Adipocyte (in vitro differentiated cells): ENCODE data around the gene NAV2.

Source experiments
- DNase-seq: peaks from one replicate; pipeline ENCODE4 v3.0.0-alpha.2; 2015; ENCODE audit warnings: low read depth
- H3K27me3 ChIP-seq: replicated peaks from 2 replicates; pipeline ENCODE4 v1.7.0; 2013; ENCODE audit warnings: mild to moderate bottlenecking, low read length, moderate library complexity; ENCODE audit not compliant: control insufficient read depth, insufficient read depth
- H3K36me3 ChIP-seq: 2 replicates; pipeline ENCODE4 v1.7.0; 2013; ENCODE audit warnings: low read length, mild to moderate bottlenecking, moderate library complexity; ENCODE audit not compliant: control insufficient read depth, insufficient read depth, severe bottlenecking
- H3K4me1 ChIP-seq: 2 replicates; pipeline ENCODE4 v1.7.0; 2013; ENCODE audit warnings: mild to moderate bottlenecking, low read length, moderate library complexity; ENCODE audit not compliant: control insufficient read depth, insufficient read depth
- H3K4me3 ChIP-seq: 2 replicates; pipeline ENCODE4 v1.7.0; 2013; ENCODE audit warnings: mild to moderate bottlenecking, low read length, moderate library complexity
- H3K9ac ChIP-seq: 2 replicates; pipeline ENCODE4 v1.7.0; 2013; ENCODE audit warnings: mild to moderate bottlenecking, low read length, moderate library complexity
- H3K9me3 ChIP-seq: 2 replicates; pipeline ENCODE4 v1.7.0; 2013; ENCODE audit warnings: mild to moderate bottlenecking, low read length, moderate library complexity; ENCODE audit not compliant: control insufficient read depth

Gene NAV2

DNA sequence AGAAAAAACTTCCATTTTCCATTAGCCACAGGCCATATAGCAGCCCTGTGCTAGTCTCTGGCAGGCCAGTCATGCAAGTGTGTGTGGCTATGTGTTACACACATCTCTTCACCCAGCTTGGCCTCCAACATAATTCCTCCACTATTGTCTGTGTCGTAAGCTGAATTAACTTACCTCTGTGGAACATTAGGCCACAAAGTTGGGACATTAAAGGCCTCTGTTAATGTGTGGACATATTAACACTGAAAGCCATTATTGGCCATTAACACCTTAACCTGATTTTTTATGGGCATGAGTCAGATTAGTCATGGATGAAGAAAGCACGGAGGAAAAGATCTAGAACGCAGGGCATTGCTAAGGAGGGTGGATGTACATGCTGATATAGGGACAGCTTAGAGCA lies 347.5 kb downstream of the NAV2 start:
- no peak overlapping the region for H3K4me3 ChIP-seq
- no peaks in the 10 kb centered on the region for H3K9me3 ChIP-seq
- H3K36me3 ChIP-seq: peaks cover 93% of the 10 kb centered on the region
- no peaks in the 10 kb centered on the region for H3K27me3 ChIP-seq
- DNase-seq: no peak
- H3K4me1 ChIP-seq: peaks cover 26% of the 10 kb centered on the region
- no peak overlapping the region for H3K9ac ChIP-seq

DNA sequence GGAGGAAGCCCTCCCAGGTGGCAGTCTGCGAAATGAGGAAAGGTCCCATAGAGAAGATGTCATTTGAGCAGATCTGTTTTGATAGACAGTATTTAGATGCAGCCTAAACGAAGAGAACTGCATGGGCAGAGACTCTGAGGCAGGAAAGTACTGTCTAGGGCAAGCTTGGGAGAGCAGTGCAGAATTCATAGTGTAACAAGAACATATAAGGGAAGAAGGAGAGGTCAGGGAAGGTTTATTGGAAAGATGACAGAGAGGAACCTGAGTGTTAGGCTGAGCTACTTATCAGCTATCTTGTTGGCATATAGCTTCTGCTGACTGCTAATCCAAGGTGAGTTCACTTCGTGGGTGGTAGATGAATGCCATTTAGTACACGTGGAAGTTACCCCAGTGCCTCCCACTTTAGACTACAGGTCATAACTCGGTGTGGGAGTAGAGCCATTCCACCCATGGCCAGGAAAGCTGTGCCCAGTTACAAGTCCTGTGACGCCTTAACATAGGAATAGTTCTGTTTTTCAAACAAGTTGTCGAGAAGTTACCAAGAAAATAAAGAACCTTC lies 348.1 kb downstream of the NAV2 start:
- Histone ChIP-seq H3K27me3 (no peaks in the 10 kb centered on the region), H3K4me3 (no peak overlapping the region)
- no peak for DNase-seq

DNA sequence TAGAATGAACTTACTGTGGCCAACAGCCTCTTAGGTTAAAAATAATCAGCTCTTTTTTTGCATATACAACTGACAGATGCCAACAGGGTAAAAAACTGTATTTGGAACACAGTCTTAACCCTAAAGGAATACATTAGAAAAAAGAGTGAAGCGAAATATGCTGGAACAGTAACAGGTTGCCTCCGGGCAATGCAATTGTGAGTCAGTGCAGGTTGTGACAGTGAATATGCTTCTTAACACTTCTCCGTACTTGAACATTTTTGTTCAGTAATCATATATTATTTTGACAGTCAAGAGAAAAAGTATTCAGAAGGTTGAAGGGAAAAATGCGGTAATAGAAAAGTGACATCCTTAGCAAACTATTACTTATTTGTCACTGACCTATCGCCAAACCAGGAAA lies 349.1 kb downstream of the NAV2 start:
- Histone ChIP-seq H3K4me3 (no peak overlapping the region), H3K27me3 (no peaks in the 10 kb centered on the region), H3K9ac (no peak overlapping the region), H3K4me1 (peaks cover 17% of the 10 kb centered on the region), H3K36me3 (peaks cover 91% of the 10 kb centered on the region), H3K9me3 (no peaks in the 10 kb centered on the region)
- no peak for DNase-seq

More for the DNA sequence above, 348.1 kb downstream of the NAV2 start:
- no peak overlapping the region for H3K9ac ChIP-seq
- H3K36me3 ChIP-seq: peaks cover 93% of the 10 kb centered on the region
- H3K4me1 ChIP-seq: peaks cover 20% of the 10 kb centered on the region
- no peaks in the 10 kb centered on the region for H3K9me3 ChIP-seq

DNA sequence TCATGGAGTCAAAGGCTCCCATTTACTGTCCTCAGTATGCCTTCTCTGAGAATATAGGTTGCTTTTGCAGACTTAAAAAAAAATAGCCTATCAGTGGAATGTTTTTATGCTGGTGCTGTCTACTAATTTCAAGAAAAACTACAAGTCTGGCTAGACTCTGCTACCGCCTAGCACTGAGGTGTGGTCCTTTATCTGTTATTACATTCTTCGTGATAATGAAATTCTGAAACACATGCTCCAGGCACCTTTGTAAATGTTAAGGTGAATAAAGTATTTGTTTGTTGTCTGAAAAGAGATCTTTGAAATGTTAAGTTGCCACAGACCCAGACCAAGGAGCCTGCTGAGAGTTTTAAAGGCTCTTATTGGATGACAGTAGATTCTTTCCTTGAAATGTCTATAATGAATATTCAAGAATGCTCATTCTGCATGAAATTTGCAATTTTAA lies 352.3 kb downstream of the NAV2 start:
- no peak overlapping the region for H3K4me3 ChIP-seq
- DNase-seq: no peak
- H3K9ac ChIP-seq: no peak overlapping the region
- H3K4me1 ChIP-seq: peaks cover 4% of the 10 kb centered on the region
- H3K36me3 ChIP-seq: peaks cover 87% of the 10 kb centered on the region
- H3K9me3 ChIP-seq: no peaks in the 10 kb centered on the region
- no peaks in the 10 kb centered on the region for H3K27me3 ChIP-seq

DNA sequence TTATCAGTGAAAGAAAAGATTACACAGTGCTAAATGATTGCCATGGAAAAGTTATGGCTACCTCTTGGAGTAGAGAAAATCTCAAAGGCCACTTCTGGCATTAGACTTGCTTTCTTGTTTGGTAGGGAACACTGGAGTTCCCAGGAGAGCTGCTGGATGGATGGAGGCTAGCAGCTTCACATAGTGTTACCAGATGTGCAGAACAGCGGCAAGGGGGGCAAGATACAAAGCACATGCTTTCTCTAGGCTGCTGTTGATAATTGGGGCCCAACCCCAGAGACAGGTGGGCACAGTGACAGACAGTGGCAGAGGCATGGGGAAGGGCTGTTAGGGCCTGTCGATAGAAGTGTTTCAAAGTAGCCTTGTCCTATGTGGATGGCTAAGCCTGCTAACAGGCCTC lies 352.8 kb downstream of the NAV2 start:
- H3K36me3 ChIP-seq: peaks cover 87% of the 10 kb centered on the region
- no peak overlapping the region for H3K4me3 ChIP-seq
- no peaks in the 10 kb centered on the region for H3K27me3 ChIP-seq
- no peak overlapping the region for H3K9ac ChIP-seq
- no peaks in the 10 kb centered on the region for H3K4me1 ChIP-seq
- no peaks in the 10 kb centered on the region for H3K9me3 ChIP-seq
- DNase-seq: no peak

DNA sequence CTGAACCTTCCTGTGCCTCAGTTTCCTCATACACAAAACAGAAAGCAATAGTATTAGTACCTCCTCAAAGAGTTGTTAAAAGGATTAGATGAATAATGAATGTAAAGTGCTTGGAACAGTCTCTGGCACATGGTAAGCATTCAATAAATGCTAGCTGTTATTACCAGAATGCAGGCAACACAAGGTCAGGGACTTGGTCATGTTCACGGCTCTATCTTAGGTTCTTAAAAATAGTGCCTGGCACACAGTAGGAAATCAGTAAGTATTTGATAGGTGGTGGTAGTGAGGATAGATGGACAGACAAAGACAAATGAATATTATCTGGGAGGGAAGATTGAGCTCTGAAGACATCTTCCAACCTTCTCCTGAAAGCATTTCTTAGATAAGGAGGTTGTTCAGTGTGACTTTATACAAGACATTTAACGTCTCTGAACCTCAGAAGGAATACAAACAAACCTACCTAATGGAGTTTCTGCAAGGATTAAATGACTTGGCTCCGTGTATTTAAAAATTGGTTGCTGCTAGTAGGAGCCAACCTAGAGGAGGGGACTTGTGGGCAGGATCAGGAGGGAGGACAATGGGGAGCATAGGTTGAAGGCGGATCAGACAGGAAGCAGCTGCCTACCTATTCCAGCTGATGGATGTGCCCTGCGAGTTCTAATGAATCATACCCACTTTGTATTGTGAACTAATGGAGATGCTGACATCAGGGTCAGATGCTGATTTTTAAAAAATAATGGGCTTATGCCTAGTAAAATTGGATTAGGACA lies 353.6 kb downstream of the NAV2 start:
- no peaks in the 10 kb centered on the region for H3K27me3 ChIP-seq
- H3K36me3 ChIP-seq: peaks cover 85% of the 10 kb centered on the region
- H3K9me3 ChIP-seq: no peaks in the 10 kb centered on the region
- no peak for DNase-seq
- H3K4me1 ChIP-seq: no peaks in the 10 kb centered on the region
- H3K4me3 ChIP-seq: no peak overlapping the region
- no peak overlapping the region for H3K9ac ChIP-seq

DNA sequence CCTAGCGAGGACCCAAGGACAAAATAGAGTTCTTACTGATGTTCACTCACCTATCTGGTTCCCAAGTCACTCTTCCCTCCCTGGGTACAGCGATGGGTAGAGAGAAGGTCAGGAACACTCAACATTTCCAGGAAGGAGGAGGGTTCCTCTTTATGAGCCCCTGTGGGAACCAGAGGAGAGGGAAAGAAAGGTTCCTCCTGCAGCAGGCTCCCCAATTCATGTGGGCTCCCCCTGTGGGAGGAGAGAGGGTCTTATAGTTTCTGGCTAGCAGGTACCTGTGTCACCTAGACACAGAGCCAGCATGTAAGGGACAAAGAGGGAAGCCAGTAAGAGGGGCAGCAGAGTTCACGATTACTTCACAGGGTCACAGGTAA lies 354.1 kb downstream of the NAV2 start:
- Histone ChIP-seq H3K36me3 (peaks cover 84% of the 10 kb centered on the region), H3K9me3 (no peaks in the 10 kb centered on the region), H3K4me3 (no peak overlapping the region), H3K9ac (no peak overlapping the region), H3K4me1 (no peaks in the 10 kb centered on the region), H3K27me3 (no peaks in the 10 kb centered on the region)
- no peak for DNase-seq

DNA sequence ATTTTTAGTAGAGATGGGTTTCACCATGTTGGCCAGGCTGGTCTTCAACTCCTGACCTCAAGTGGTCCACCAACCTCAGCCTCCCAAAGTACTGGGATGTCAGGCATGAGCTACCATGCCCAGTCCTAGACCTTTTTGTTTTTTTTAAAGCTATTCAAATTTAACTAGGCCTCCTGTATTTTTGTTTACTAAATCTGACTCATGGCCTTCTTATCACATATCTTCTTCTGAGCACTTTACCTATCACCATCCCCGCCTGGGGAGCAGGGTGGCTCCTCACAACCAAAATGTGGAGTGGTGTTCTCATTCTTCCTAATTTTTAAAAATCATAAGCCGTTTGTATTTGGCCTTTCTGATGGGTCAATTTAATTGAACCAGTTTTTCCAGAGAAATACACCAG lies 355.0 kb downstream of the NAV2 start:
- no peak for DNase-seq
- Histone ChIP-seq H3K27me3 (no peaks in the 10 kb centered on the region), H3K36me3 (peaks cover 77% of the 10 kb centered on the region), H3K9me3 (no peaks in the 10 kb centered on the region), H3K4me1 (no peaks in the 10 kb centered on the region), H3K9ac (no peak overlapping the region), H3K4me3 (no peak overlapping the region)

DNA sequence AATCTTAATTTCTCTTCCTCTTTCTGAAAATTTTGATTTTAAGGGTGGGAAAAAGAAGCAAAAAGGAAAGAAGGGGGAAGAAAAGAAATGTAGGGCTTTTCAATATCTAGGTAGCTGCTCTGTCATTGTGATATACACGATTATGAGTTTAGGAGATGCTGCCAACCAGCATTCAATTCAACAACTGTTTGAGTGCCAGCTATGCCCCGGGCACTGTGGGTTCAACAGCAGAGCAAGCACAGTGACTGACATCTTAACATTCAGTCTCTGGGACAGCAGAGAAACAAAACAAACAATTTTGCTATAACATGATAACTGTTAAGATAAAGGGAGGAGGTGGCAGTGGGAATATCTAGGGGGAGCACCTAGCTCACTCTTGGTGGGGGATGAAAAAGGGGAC lies 356.1 kb downstream of the NAV2 start:
- no peak overlapping the region for H3K4me3 ChIP-seq
- no peaks in the 10 kb centered on the region for H3K4me1 ChIP-seq
- H3K9ac ChIP-seq: no peak overlapping the region
- no peaks in the 10 kb centered on the region for H3K9me3 ChIP-seq
- H3K27me3 ChIP-seq: no peaks in the 10 kb centered on the region
- peaks cover 69% of the 10 kb centered on the region for H3K36me3 ChIP-seq
- DNase-seq: no peak

DNA sequence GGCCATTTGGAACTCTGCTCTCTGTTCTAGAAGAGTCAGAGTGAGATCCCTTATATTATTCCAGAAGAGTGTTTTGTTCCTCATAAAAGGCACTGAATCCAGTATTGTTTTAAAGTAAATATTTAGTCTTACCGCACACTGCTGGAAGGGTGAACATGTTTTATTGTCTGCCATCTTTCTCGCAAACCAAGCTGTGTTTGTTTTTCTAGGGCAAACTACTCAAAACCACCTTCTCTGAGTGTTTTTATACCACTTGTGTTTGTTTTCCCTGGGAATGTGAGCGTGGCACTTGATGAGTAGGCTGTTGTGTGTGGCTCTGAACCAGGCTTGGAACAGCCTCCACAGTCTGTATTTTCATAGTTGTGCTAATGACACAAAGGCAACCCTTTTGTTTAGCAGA lies 357.8 kb downstream of the NAV2 start:
- no peak overlapping the region for H3K4me3 ChIP-seq
- no peaks in the 10 kb centered on the region for H3K4me1 ChIP-seq
- peaks cover 56% of the 10 kb centered on the region for H3K36me3 ChIP-seq
- H3K9ac ChIP-seq: no peak overlapping the region
- H3K27me3 ChIP-seq: no peaks in the 10 kb centered on the region
- H3K9me3 ChIP-seq: no peaks in the 10 kb centered on the region
- DNase-seq: no peak

DNA sequence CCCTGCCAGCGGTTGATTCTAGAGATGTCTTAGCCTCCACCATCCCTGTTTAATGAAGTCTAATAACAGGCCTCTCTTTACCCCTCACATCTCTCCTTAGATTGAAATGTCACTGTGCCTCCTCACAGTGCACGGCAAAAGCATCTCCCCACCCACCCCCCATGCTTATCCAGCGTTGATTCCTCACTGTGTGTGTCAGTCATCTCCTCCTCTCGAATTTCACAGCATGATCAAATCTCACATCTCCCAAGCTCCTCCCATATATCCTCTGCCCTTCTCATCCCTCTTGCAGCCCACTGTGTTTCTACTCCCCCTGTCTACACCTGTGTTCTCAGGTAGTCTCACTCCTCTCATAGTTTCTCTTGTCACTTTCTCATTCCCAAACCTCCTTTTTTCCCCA lies 363.0 kb downstream of the NAV2 start:
- no peak for DNase-seq
- no peak overlapping the region for H3K9ac ChIP-seq
- no peak overlapping the region for H3K4me3 ChIP-seq
- H3K36me3 ChIP-seq: peaks cover 63% of the 10 kb centered on the region
- H3K4me1 ChIP-seq: peaks cover 7% of the 10 kb centered on the region
- H3K9me3 ChIP-seq: no peaks in the 10 kb centered on the region
- H3K27me3 ChIP-seq: no peaks in the 10 kb centered on the region

DNA sequence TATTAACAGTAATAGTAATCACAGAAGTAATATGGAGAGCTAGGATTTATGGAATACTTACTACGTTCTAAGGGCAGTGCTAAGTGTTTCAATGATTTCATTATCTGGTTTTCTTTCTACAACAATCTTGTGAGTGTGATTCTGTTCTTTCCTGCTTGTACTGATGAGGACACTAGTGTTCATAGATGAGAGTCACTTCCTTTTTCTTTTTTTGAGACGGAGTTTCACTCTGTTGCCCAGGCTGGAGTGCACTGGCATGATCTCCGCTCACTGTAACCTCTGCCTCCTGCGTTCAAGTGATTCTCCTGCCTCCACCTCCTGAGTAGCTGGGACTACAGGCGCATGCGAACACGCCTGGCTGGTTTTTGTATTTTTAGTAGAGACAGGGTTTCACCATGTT lies 366.2 kb downstream of the NAV2 start:
- Histone ChIP-seq H3K9ac (no peak overlapping the region), H3K36me3 (peaks cover 89% of the 10 kb centered on the region), H3K9me3 (no peaks in the 10 kb centered on the region)

More for the DNA sequence above, 366.2 kb downstream of the NAV2 start:
- H3K4me1 ChIP-seq: peaks cover 7% of the 10 kb centered on the region
- DNase-seq: no peak
- H3K4me3 ChIP-seq: no peak overlapping the region
- H3K27me3 ChIP-seq: no peaks in the 10 kb centered on the region
